ENCODE data around the gene DPP7. TPM values are rescaled to one million over a fixed set of nuclear protein-coding genes. Genes with fewer than 3 reads are reported as not detected.
A peak's percentile ranks its signal among the peaks of the same experiment; 100 is the strongest.

DPP7 gene
- total RNA-seq, 1 experiment from 2014 or later: 114 TPM

DNA sequence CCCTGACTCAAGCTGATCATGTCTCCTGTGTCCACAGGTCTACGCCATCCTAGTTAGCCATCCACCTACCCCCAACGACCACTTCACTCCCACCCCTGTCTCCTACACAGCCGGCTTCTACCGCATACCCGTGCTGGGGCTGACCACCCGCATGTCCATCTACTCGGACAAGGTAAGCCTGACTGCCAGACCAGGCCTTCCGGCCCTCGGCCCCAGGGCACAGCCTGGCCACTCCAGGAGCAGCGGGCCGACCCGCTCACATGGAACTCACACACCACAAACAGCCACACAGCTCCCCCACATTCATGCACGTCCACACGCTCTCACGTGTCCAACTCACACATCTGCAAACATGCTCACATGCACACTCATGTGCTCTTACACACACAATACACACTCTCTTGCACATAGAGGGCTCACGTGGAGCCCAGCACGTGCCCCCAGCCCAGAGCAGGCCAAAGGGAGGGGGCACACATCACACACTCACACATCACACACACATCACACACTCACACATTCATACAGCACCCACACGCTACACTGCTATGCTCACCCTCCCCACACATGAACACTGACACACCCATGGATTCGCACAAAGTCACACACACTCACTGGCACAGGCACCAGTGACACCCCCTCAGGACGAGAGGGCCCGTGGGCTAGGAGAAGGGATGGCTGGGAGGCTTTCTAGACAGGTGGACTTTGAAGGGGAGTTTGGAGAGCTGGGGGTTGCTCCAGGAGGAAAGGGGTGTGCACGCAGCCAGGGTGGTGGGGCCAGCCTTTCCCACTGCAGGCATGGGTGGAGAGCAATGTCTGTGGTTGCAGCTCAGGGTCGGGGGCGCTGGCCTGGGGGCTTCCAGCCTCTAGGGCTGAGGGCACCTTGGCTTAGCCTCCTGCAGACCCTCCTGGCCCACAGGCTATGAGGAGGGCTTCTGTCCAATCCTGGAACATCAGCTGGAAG is 27.7 kb upstream of the DPP7 start:
- DNase-seq: no peak
- H3K4me1 ChIP-seq (ENCODE audit: low read length): peaks cover 6% of the 10 kb centered on the region; the same call in 1 of the 2 replicates
- H4K20me1 ChIP-seq (ENCODE audit: insufficient read depth, low read depth, low read length): no peaks in the 10 kb centered on the region
- no peaks in the 10 kb centered on the region for H3K36me3 ChIP-seq (ENCODE audit: insufficient read depth, low read length)
- no peaks in the 10 kb centered on the region for H3K9me3 ChIP-seq (ENCODE audit: low read length)
- no peak overlapping the region for H2AFZ ChIP-seq (ENCODE audit: low read length)
- no peaks in the 10 kb centered on the region for H3K9me2 ChIP-seq (replicated peaks; ENCODE audit: insufficient read depth, low read length)
- no peak overlapping the region for H3K4me3 ChIP-seq (ENCODE audit: low read length)
- no peaks in the 10 kb centered on the region for H3K79me2 ChIP-seq (ENCODE audit: low read length)
- no peak overlapping the region for H3K27ac ChIP-seq (ENCODE audit: low read length)
- H3K9ac ChIP-seq (ENCODE audit: low read length): no peak overlapping the region
- H3K4me2 ChIP-seq (ENCODE audit: low read depth, low read length, poor library complexity, severe bottlenecking): no peak overlapping the region
- no peaks in the 10 kb centered on the region for H3K27me3 ChIP-seq (ENCODE audit: low read length)

DNA sequence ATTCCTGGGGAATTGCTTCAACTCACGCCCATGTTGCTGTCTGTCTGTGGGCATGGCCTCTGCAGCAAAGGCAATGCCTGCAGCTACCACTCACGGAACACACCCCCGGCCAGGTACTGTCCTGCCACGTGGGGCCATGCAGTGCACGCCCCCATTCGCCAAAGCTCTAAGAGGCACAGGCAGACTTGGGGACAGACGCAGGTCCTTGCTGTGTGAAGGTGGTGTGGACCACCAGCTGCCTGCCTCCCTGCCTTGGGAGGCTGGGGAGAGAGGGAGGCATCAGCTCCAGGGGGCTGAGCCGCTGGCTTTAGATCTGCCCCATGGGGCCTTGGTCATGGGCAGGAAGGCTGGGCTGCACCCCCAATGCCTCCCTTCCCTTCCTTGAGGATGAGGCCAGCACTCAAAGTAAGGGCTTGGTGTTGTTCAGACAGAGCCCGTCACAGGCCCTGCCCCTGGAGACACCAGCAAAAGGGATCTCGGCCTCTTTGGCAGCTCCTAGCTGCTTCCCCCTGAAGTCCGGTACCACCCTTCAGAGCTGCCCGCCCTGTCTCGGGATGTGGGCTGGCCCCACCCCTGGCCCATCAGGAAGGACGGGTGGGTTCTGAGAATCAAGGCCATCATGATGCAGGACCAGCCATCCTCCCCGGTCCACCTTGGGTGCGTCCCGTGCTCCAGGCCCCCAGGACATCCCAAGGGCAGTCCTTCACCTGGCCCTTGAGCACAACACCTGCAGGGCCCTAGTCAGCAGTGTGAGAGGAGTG is 26.7 kb upstream of the DPP7 start:
- Histone ChIP-seq H3K4me2 (ENCODE audit: low read depth, low read length, poor library complexity, severe bottlenecking) (no peak overlapping the region), H3K9ac (ENCODE audit: low read length) (no peak overlapping the region), H3K27ac (ENCODE audit: low read length) (no peak overlapping the region), H3K9me2 (replicated peaks; ENCODE audit: insufficient read depth, low read length) (no peaks in the 10 kb centered on the region), H3K4me1 (ENCODE audit: low read length) (peaks cover 6% of the 10 kb centered on the region; the same call in 1 of the 2 replicates), H3K79me2 (ENCODE audit: low read length) (no peaks in the 10 kb centered on the region), H3K27me3 (ENCODE audit: low read length) (no peaks in the 10 kb centered on the region), H3K9me3 (ENCODE audit: low read length) (no peaks in the 10 kb centered on the region), H3K36me3 (ENCODE audit: insufficient read depth, low read length) (no peaks in the 10 kb centered on the region), H4K20me1 (ENCODE audit: insufficient read depth, low read depth, low read length) (no peaks in the 10 kb centered on the region), H3K4me3 (ENCODE audit: low read length) (no peak overlapping the region), H2AFZ (ENCODE audit: low read length) (no peak overlapping the region)
- DNase-seq: no peak

DNA sequence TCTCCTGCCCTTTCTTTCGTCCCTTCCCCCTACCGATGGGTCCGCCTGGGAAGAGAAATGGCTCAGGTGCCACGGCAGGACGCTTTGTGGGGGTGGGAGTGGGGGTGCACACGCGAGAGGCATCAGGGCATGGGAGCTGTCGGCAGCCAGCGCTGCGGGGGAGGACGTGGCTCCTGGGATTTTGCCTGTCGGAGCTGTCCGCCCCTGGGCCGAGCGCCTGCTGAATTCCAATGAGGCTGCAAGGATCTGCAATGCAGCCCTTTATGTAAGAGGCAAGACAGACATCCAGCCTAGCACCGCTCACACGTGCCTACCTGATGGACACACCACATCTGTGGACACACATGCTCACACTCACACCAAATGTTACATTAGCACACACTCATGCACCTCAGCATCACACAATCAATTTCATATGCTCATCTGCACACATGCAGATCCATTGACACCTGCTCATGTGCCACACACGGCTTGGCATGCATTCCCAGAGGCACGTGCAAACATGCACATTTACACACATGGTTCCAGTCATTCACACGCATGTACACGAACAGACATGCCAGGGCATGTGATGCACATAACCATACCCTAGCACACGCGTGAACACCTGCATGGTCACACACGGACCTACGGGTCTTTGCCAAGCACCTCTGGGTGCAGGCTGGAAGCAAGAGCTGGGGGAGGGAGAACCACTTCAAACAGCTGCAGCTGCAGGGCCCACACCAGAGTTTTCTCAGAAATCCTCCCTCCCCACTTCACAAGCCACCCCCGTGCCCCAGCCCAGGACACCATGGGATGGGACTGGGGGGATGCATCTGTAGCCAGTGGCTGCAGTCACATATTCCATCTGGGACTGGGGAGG is 25.8 kb upstream of the DPP7 start:
- Histone ChIP-seq H3K4me3 (ENCODE audit: low read length) (no peak overlapping the region), H3K4me1 (ENCODE audit: low read length) (peaks cover 6% of the 10 kb centered on the region; the same call in 1 of the 2 replicates), H3K27ac (ENCODE audit: low read length) (no peak overlapping the region), H4K20me1 (ENCODE audit: insufficient read depth, low read depth, low read length) (no peaks in the 10 kb centered on the region), H2AFZ (ENCODE audit: low read length) (no peak overlapping the region), H3K9ac (ENCODE audit: low read length) (no peak overlapping the region), H3K79me2 (ENCODE audit: low read length) (no peaks in the 10 kb centered on the region), H3K36me3 (ENCODE audit: insufficient read depth, low read length) (no peaks in the 10 kb centered on the region), H3K9me3 (ENCODE audit: low read length) (no peaks in the 10 kb centered on the region), H3K4me2 (ENCODE audit: low read depth, low read length, poor library complexity, severe bottlenecking) (no peak overlapping the region), H3K9me2 (replicated peaks; ENCODE audit: insufficient read depth, low read length) (no peaks in the 10 kb centered on the region), H3K27me3 (ENCODE audit: low read length) (no peaks in the 10 kb centered on the region)
- no peak for DNase-seq

DNA sequence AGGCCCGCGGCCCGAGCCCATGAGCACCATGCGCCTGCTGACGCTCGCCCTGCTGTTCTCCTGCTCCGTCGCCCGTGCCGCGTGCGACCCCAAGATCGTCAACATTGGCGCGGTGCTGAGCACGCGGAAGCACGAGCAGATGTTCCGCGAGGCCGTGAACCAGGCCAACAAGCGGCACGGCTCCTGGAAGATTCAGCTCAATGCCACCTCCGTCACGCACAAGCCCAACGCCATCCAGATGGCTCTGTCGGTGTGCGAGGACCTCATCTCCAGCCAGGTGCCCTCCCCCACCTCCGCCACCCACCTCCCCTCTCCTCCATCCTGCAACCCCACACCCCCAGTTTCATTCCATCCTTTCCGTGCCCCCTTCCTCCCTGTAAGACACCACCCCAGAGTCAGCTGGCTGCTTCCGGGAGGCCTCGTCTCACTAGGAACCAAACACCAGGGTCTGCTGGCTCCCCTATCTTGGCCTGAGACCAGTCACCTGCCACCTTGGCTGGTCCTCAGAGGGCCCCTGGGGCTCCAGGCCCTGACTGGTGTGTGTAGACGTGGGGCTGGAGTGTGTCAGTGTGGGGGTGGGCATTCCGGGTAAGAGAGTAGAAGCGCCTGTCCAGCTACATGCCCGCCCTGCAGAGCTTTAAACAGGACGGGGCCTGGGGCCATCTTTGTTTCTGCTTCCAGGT is 25.1 kb upstream of the DPP7 start:
- no peak overlapping the region for H3K9ac ChIP-seq (ENCODE audit: low read length)
- no peak overlapping the region for H3K4me2 ChIP-seq (ENCODE audit: low read depth, low read length, poor library complexity, severe bottlenecking)
- H3K79me2 ChIP-seq (ENCODE audit: low read length): no peaks in the 10 kb centered on the region
- peaks cover 6% of the 10 kb centered on the region; the same call in 1 of the 2 replicates for H3K4me1 ChIP-seq (ENCODE audit: low read length)
- no peaks in the 10 kb centered on the region for H4K20me1 ChIP-seq (ENCODE audit: insufficient read depth, low read depth, low read length)
- no peaks in the 10 kb centered on the region for H3K36me3 ChIP-seq (ENCODE audit: insufficient read depth, low read length)
- DNase-seq: no peak
- H2AFZ ChIP-seq (ENCODE audit: low read length): no peak overlapping the region
- no peak overlapping the region for H3K4me3 ChIP-seq (ENCODE audit: low read length)
- no peaks in the 10 kb centered on the region for H3K9me3 ChIP-seq (ENCODE audit: low read length)
- no peak overlapping the region for H3K27ac ChIP-seq (ENCODE audit: low read length)
- H3K9me2 ChIP-seq (replicated peaks; ENCODE audit: insufficient read depth, low read length): no peaks in the 10 kb centered on the region
- no peaks in the 10 kb centered on the region for H3K27me3 ChIP-seq (ENCODE audit: low read length)

DNA sequence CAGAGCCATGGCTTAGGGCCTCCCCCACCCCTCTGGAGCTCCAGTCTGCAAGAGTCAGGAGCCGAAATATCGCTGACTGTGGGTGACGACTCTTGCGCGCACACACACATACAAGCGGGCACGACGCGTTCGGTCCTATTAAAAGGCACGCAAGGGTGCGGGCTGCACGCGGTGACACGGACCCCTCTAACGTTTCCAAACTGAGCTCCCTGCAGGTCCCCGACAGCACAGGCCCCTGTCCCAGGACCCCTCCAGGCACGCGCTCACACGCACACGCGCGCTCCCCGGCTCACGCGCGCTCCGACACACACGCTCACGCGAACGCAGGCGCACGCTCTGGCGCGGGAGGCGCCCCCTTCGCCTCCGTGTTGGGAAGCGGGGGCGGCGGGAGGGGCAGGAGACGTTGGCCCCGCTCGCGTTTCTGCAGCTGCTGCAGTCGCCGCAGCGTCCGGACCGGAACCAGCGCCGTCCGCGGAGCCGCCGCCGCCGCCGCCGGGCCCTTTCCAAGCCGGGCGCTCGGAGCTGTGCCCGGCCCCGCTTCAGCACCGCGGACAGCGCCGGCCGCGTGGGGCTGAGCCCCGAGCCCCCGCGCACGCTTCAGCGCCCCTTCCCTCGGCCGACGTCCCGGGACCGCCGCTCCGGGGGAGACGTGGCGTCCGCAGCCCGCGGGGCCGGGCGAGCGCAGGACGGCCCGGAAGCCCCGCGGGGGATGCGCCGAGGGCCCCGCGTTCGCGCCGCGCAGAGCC is 24.4 kb upstream of the DPP7 start, which contains the start of gene GRIN1:
TSS of gene GRIN1 (plus strand) at position 433 of the 746 bp plus-strand sequence. CDS start 333 bp downstream, outside the sequence.
- H3K79me2 ChIP-seq (ENCODE audit: low read length): no peaks in the 10 kb centered on the region
- no peak for DNase-seq
- H3K27me3 ChIP-seq (ENCODE audit: low read length): no peaks in the 10 kb centered on the region
- H2AFZ ChIP-seq (ENCODE audit: low read length): no peak within 1 kb of the TSS
- peaks cover 6% of the 10 kb centered on the region; the same call in 1 of the 2 replicates for H3K4me1 ChIP-seq (ENCODE audit: low read length)
- H3K9me3 ChIP-seq (ENCODE audit: low read length): no peaks in the 10 kb centered on the region
- H3K9ac ChIP-seq (ENCODE audit: low read length): no peak within 1 kb of the TSS
- no peaks in the 10 kb centered on the region for H3K36me3 ChIP-seq (ENCODE audit: insufficient read depth, low read length)
- no peak within 1 kb of the TSS for H3K4me2 ChIP-seq (ENCODE audit: low read depth, low read length, poor library complexity, severe bottlenecking)
- no peak within 1 kb of the TSS for H3K27ac ChIP-seq (ENCODE audit: low read length)
- no peaks in the 10 kb centered on the region for H4K20me1 ChIP-seq (ENCODE audit: insufficient read depth, low read depth, low read length)
- no peak within 1 kb of the TSS for H3K4me3 ChIP-seq (ENCODE audit: low read length)
- H3K9me2 ChIP-seq (replicated peaks; ENCODE audit: insufficient read depth, low read length): no peaks in the 10 kb centered on the region

DNA sequence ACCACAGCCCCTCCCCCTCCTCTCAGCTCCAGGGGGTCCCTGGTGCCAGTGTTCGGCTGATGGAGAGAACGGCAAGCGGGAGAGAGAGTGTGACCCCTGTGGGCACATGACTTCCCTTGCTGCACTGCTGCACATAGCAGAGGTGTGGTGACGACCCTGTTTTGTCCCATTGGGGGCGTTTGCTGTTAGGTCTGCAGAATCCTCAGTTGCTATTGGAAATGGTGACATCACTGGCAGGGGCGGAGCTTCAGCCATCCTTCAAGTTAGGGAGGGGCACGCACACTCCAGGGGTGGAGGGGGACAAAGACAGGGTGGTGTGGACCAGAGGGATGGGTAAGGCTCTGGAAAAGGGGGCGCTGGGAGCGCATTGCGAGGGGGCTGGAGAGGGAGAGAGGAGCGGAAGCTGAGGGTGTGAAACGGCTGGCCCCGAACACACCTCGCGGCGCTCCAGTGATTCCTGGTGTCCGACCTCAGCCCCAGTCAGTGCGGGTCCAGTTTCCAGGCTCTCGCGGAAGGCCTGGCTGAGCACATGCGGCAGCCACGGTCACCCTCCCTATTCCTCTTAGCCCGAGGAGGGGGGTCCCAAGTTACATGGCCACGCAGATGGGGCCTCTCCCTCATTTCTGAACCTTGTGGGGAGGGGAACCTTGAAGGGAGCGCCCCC is 23.7 kb upstream of the DPP7 start:
- H3K27me3 ChIP-seq (ENCODE audit: low read length): no peaks in the 10 kb centered on the region
- H3K4me3 ChIP-seq (ENCODE audit: low read length): no peak overlapping the region
- H3K27ac ChIP-seq (ENCODE audit: low read length): no peak overlapping the region
- H3K9me2 ChIP-seq (replicated peaks; ENCODE audit: insufficient read depth, low read length): no peaks in the 10 kb centered on the region
- H3K36me3 ChIP-seq (ENCODE audit: insufficient read depth, low read length): no peaks in the 10 kb centered on the region
- H3K4me2 ChIP-seq (ENCODE audit: low read depth, low read length, poor library complexity, severe bottlenecking): no peak overlapping the region
- no peak overlapping the region for H3K9ac ChIP-seq (ENCODE audit: low read length)
- H3K79me2 ChIP-seq (ENCODE audit: low read length): no peaks in the 10 kb centered on the region
- H3K4me1 ChIP-seq (ENCODE audit: low read length): peaks cover 6% of the 10 kb centered on the region; the same call in 1 of the 2 replicates
- no peak overlapping the region for H2AFZ ChIP-seq (ENCODE audit: low read length)
- DNase-seq: peak; percentile 82
- no peaks in the 10 kb centered on the region for H4K20me1 ChIP-seq (ENCODE audit: insufficient read depth, low read depth, low read length)
- H3K9me3 ChIP-seq (ENCODE audit: low read length): no peaks in the 10 kb centered on the region
